Activated naive CD4-positive, alpha-beta T cell treated with anti-CD3 and anti-CD28 coated beads, Interleukin-2, amount 50 U/mL, for 16 hours (primary cell): ENCODE measurements around the gene KIF26A.

Experiments used
- DNase-seq: peaks from one replicate; pipeline ENCODE4 v3.0.0-alpha.2; 2020

Gene KIF26A

GRCh38 chr14:104101651-104102281 lies 36.6 kb upstream of the KIF26A start:
- DNase-seq: no peak

DNA sequence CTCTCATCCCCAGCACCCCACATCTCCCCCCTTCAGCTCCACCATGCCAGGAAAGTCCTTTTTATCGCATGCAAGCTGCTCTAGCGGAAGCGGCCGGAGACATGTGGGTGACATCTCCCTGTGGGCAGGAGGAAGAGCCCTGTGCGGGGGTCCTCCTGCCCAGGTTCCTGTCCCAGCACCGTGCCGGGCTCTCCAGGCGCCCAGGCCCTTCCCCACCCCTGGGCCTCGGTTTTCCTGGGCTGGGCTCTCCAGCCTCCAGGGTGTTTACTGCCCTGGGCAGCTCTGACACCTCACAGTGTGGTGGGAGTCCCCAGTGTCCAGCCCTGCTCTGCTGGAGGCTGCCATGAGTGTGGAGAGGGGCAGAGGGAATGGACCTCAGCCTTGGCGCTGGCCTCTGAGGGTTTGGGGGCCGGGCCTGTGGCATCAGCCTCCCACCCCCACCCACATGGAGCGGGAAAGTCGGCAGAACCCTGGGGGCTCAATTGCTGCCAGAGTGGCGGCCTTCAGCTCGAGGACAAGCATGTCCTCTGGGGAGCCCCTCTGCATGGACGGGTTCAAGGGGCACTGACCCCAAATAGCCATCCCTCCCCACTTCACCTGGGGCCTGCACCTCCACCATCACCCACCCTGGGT lies 36.0 kb upstream of the KIF26A start:
- DNase-seq: no peak

GRCh38 chr14:104103061-104103445 lies 35.3 kb upstream of the KIF26A start:
- no peak for DNase-seq

GRCh38 chr14:104103446-104104075 lies 34.8 kb upstream of the KIF26A start:
- DNase-seq: no peak

DNA sequence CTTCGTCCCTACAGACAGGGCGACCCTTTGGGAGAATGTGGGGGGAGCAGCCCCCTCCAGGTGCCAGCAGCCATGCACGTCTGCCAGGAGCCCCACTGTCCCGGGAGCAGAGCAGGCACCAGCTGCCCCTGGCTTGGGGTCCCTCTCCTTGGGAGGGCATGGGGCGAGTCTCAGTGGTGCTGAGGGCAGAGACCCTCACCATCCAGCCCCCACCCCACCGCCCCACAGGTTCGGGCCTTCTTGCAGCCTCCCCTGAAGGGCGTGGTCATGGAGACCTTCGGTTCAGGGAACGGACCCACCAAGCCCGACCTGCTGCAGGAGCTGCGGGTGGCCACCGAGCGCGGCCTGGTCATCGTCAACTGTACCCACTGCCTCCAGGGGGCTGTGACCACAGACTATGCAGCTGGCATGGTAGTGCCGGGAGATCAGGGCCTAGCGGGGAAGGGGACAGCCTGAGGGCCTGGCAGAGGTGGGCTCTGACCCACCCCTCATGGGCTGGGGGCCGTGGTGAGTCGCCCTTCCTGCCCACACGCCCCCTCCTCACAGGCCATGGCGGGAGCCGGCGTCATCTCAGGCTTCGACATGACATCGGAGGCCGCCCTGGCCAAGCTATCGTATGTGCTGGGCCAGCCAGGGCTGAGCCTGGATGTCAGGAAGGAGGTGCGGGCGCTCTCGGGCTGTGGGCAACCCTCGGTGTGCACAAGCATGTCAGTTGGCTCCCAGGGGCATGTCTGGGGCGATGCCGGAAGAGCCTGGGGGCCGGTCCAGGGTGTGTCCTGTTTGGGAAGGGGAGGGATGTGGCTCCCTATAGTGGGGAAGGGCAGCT lies 34.1 kb upstream of the KIF26A start:
- DNase-seq: no peak

GRCh38 chr14:104105071-104105821 lies 33.1 kb upstream of the KIF26A start:
- no peak for DNase-seq

GRCh38 chr14:104105822-104106470 lies 32.4 kb upstream of the KIF26A start:
- DNase-seq: no peak

DNA sequence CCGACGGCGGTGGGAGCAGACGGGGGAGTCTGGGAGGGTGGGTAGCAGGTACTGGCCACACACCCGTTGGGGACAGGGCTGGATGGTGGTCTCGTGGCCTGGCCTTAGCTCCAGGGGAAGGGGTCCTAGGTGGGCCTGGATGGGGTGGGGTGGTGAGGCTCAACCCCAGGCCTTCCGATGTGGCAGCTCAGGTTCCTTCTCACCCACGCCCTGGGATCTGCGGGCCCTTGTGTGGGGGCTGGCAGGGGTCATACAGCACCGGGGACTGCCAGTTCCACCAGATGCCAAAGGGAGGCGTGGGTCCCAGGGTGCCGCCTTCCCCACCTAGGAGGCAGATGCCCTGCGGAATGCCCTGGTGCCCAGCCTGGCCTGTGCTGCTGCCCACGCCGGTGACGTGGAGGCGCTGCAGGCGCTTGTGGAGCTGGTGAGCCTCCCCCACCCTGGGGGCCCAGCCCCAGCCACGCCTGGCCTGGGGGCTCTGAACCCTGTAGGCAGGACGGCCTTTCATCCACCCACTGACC lies 31.9 kb upstream of the KIF26A start:
- DNase-seq: no peak

GRCh38 chr14:104107101-104107581 lies 31.2 kb upstream of the KIF26A start:
- peak; percentile 8 for DNase-seq

DNA sequence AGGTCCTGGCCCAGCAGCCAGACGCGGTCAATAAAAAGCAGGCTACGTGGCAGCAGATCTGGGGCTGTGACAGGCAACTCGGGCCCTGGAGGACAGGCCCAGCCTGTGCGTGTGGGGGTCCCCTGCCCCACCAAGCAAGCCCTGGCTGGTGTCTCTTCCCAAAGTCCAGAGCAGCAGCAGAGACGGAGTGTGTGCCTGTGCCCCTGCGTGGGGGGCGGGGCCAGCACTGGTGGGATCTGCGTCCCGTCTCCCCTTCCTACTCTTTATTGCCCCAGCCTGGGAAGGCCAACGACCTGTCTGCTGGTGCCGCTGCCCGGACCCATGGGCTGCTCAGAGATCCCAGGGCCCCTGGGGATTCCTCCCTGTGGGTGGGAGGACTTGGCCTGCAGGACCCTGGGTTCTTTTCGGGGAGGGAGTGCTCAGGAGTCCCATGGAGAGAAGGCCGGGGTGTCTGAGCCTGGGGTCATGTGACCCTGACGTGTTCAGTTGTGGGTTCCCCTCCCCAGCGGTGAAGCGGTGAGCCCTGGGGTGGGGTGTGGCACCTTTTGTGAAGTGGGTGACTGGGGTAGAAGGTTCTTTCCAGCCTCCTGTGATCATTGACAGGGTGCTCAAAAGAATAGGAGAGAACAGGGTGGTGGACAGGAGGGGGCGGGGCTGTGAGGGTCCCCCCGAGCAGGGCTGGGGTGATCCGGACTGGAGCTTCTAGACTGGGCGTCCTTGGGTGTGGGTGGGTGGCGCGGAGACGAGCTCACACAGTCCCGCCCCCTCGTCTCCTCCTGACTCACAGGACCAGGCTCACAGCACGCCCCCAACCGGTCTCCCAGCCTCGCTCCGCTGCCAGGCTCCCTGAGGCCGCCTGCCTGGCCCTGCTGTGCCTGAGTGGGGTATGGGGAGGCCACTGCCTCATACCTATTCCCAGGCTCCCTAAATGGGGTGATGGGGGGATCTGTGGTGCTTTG lies 30.5 kb upstream of the KIF26A start:
- no peak for DNase-seq

- peak; percentile 7 for DNase-seq
Observed at GRCh38 chr14:104108570-104109541, 29.5 kb upstream of the KIF26A start.

GRCh38 chr14:104109731-104110361 lies 28.5 kb upstream of the KIF26A start:
- peak; percentile 7 for DNase-seq

- DNase-seq: peak; percentile 4
Observed at GRCh38 chr14:104110491-104111209, 27.7 kb upstream of the KIF26A start.

- no peak for DNase-seq
Observed at GRCh38 chr14:104111301-104112112, 26.9 kb upstream of the KIF26A start.

DNA sequence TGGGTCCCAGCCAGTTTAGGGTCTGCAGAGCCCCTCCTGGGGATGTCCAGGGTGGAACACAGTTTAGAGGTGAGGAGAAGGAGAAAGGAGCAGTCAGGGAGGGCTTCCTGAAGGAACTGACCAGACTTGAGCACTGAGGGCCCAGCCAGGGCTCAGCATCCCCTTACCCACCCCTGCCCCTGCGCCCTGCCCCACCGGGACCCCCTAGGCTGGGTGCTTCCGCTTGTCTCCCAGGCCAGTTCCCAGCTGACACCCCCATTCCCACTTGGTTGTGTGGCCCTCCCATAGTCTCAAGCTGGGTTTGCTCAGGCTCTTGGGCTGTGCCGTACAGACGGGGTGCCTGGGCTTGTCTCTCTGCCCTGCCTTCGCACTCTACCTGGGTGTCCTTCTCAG lies 26.3 kb upstream of the KIF26A start:
- peak; percentile 8 for DNase-seq

- DNase-seq: no peak
Observed at GRCh38 chr14:104112609-104113571, 25.5 kb upstream of the KIF26A start.
